Measurements from ENCODE around the gene DPF3. TPM values are rescaled to one million over a fixed set of nuclear protein-coding genes. Genes with fewer than 3 reads are reported as not detected.

Gene DPF3
- polyA plus RNA-seq, 2 of the 4 experiments (the other 2 are of a cell fraction), result 0.05 to 0.09 TPM

GRCh38 chr14:72726444-72726843, 167.5 kb downstream of the DPF3 start:
- FAIRE-seq (no peak), ATAC-seq (no peak), DNase-seq (ENCODE audit: low read depth in 1 of 2, low spot score in 1 of 2) (no peak)
- no peak for TF ChIP-seq JUNB (IDR thresholded peaks at IDR 0.05)
- no peak for TF ChIP-seq ESRRA (IDR thresholded peaks at IDR 0.05; ENCODE audit: borderline replicate concordance, low read length)
- no peak for TF ChIP-seq SMC3 (IDR thresholded peaks at IDR 0.05)
- Histone ChIP-seq H3K9me3 (no peaks in the 10 kb centered on the region), H3K4me1 (no peaks in the 10 kb centered on the region), H3K4me2 (no peak overlapping the region), H3K27ac (no peak overlapping the region), H3K4me3 (no peak overlapping the region)
- WGBS (ENCODE audit: missing lambda C conversion rate), result 64% methylated on average over 9 of the region's 9 CpGs
- ChIA-PET POLR2A (no interaction called here), CTCF (interaction anchor here (1.1 kb wide), 1 partner anchor 13 kb away, joined by 3 read pairs; no protein-coding TSS in a partner anchor)

GRCh38 chr14:72723858-72724530, 169.9 kb downstream of the DPF3 start:
- no peak overlapping the region for H3K27ac ChIP-seq
- H3K4me3 ChIP-seq, result no peak overlapping the region
- FAIRE-seq (no peak), ATAC-seq (no peak), DNase-seq (ENCODE audit: low read depth in 1 of 2, low spot score in 1 of 2) (no peak)
- no peaks in the 10 kb centered on the region for H3K9me3 ChIP-seq
- TF ChIP-seq CHD4 (IDR thresholded peaks at IDR 0.05; ENCODE audit: borderline replicate concordance) (no peak), FOXS1 (CRISPR knock-in tag; IDR thresholded peaks at IDR 0.05) (no peak), HOXB5 (CRISPR knock-in tag; IDR thresholded peaks at IDR 0.05) (no peak), JUNB (IDR thresholded peaks at IDR 0.05) (no peak), PHF8 (IDR thresholded peaks at IDR 0.05; ENCODE audit: borderline replicate concordance, low read depth) (no peak), POLR2A (IDR thresholded peaks at IDR 0.05; ENCODE audit: low read length) (no peak), PBX3 (IDR thresholded peaks at IDR 0.05) (no peak), RFX5 (IDR thresholded peaks at IDR 0.05) (no peak), NR3C1 (IDR thresholded peaks at IDR 0.05) (no peak), NPAS2 (CRISPR knock-in tag; IDR thresholded peaks at IDR 0.05; ENCODE audit: borderline replicate concordance) (no peak), POLR2AphosphoS2 (conservative IDR thresholded peaks at IDR 0.05; ENCODE audit: low read length) (no peak), HMGXB4 (CRISPR knock-in tag; IDR thresholded peaks at IDR 0.05; ENCODE audit: borderline replicate concordance) (no peak), MAFK (IDR thresholded peaks at IDR 0.05; ENCODE audit: partially characterized antibody) (no peak), ZC3H11A (IDR thresholded peaks at IDR 0.05) (no peak), NFE2L2 (conservative IDR thresholded peaks at IDR 0.05; ENCODE audit: low read length) (no peak), HOXA7 (CRISPR knock-in tag; IDR thresholded peaks at IDR 0.05) (no peak), BHLHE40 (IDR thresholded peaks at IDR 0.05; ENCODE audit: low read depth, low read length) (no peak), EHMT2 (IDR thresholded peaks at IDR 0.05; ENCODE audit: low read depth) (no peak)
- WGBS (ENCODE audit: missing lambda C conversion rate), result 20% methylated on average over 6 of the region's 6 CpGs
- POLR2A ChIA-PET, result no interaction called here
- no peak overlapping the region for H3K4me2 ChIP-seq
- no peaks in the 10 kb centered on the region for H3K4me1 ChIP-seq
- CTCF ChIA-PET, result no interaction called here

- ATAC-seq (no peak), DNase-seq (ENCODE audit: low read depth in 1 of 2, low spot score in 1 of 2) (no peak), FAIRE-seq (no peak)
- no peak overlapping the region for H3K4me3 ChIP-seq
- POLR2A ChIA-PET, result no interaction called here
- no peaks in the 10 kb centered on the region for H3K9me3 ChIP-seq
- no peak overlapping the region for H3K27ac ChIP-seq
- CTCF ChIA-PET, result interaction anchor here (0.6 kb wide), 1 partner anchor 23 kb away, joined by 5 read pairs; no protein-coding TSS in a partner anchor
- 63% methylated on average over 11 of the region's 11 CpGs for WGBS (ENCODE audit: missing lambda C conversion rate)
- H3K4me2 ChIP-seq, result no peak overlapping the region
- no peaks in the 10 kb centered on the region for H3K4me1 ChIP-seq
- no peak for TF ChIP-seq ZC3H11A (IDR thresholded peaks at IDR 0.05)
- no peak for TF ChIP-seq GATA3 (IDR thresholded peaks at IDR 0.05; ENCODE audit: borderline replicate concordance)
- TF ChIP-seq MYC (IDR thresholded peaks at IDR 0.05; ENCODE audit: borderline replicate concordance, low read length), result no peak
- no peak for TF ChIP-seq CHD2 (IDR thresholded peaks at IDR 0.05; ENCODE audit: low read length, partially characterized antibody)
- TF ChIP-seq FOSB (CRISPR knock-in tag; IDR thresholded peaks at IDR 0.05), result no peak
- TF ChIP-seq CEBPB (IDR thresholded peaks at IDR 0.05), result no peak
- TF ChIP-seq BHLHE40 (IDR thresholded peaks at IDR 0.05; ENCODE audit: low read depth, low read length), result no peak
- no peak for TF ChIP-seq BCL3 (IDR thresholded peaks at IDR 0.05)
- TF ChIP-seq HES2 (IDR thresholded peaks at IDR 0.05), result no peak
- no peak for TF ChIP-seq ESRRA (IDR thresholded peaks at IDR 0.05; ENCODE audit: borderline replicate concordance, low read length)
- no peak for TF ChIP-seq JUNB (IDR thresholded peaks at IDR 0.05)
- no peak for TF ChIP-seq CHD4 (IDR thresholded peaks at IDR 0.05; ENCODE audit: borderline replicate concordance)
- TF ChIP-seq TP53 (CRISPR knock-in tag; IDR thresholded peaks at IDR 0.05), result no peak
- TF ChIP-seq ELK1 (IDR thresholded peaks at IDR 0.05; ENCODE audit: low read depth, low read length), result no peak
- TF ChIP-seq CBX2 (IDR thresholded peaks at IDR 0.05; ENCODE audit: borderline replicate concordance, low read depth), result no peak
Observed at GRCh38 chr14:72722201-72722785, 171.6 kb downstream of the DPF3 start.

Data from A549 (cell line).